GM21825 (cell line): ENCODE data around the gene MAST3.

ENCODE experiments used
- ATAC-seq: cut with Tn5 transposase; IDR thresholded peaks from one replicate; pipeline ENCODE4 v1.9.1; 2021; ENCODE audit warnings: mild to moderate bottlenecking, moderate library complexity; ENCODE audit not compliant: unreplicated experiment

MAST3 gene

DNA sequence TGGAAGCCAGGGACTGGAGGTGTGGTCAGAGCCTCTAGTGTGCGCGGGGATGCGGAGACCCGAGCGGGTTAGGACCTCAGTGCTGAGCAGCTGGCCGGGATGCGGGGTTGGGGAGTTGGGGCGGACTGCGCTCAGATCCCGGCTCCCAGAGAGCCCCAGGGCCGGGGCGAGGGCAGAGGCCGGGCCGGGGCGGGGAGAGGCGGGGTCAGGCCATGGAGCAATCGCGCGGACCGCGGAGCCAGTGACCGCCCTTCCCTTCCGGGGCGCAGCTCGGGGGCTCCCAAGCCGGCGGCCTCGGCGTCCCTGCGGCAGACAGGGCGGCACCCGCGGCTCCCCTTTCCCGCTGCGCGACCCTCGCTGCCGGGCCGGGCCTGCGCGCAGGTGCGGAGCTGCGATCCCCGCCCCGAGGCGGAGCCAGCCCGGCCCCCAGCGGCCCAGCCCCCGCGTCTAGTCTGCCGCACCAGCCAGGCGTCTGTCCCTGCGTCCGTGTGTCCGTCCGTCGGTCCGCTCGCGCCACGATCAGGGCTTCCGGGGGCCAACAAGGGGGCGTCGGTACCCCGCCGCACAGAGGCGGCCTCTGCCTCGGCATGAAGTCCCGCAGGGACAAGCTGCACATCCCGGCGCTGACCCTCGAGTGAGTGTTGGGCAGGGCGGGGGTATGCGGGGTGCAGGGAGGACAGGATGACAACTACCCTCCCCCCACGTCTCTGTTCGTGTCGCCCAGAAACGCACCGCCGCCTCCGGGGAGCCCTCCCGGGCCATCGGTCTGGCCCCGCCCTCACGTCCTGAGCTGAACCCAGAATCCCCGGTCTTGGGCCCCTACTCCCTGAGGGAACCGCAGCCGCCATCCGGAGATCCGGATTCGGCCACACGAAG is 12.4 kb downstream of the MAST3 start:
- ATAC-seq, result no peak

- ATAC-seq, result no peak
Measured at GRCh38 chr19:18110609-18111232, 13.1 kb downstream of the MAST3 start.

- no peak for ATAC-seq
Measured at GRCh38 chr19:18112989-18113478, 15.5 kb downstream of the MAST3 start.

DNA sequence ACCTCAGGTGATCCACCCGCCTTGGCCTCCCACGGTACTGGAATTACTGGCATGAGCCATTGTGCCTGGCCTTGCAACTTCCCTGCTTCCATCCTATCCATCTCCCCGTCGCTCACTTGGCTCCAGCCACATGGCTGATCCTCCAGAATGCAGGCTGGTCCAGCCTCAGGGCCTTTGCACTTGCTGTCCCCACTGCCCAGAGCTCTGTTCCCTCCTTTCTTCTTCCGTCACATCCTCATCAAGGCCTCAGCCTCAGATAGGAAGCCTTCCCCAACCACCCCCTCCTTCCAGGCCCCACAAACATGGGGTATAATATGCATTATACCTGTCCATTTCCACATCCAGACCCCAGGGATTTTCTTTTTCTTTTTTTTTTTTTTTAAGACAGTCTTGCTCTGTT is 16.2 kb downstream of the MAST3 start:
- no peak for ATAC-seq

- ATAC-seq, result no peak
Measured at GRCh38 chr19:18114483-18114882, 16.9 kb downstream of the MAST3 start.

GRCh38 chr19:18117364-18117691 is 19.8 kb downstream of the MAST3 start:
- no peak for ATAC-seq

DNA sequence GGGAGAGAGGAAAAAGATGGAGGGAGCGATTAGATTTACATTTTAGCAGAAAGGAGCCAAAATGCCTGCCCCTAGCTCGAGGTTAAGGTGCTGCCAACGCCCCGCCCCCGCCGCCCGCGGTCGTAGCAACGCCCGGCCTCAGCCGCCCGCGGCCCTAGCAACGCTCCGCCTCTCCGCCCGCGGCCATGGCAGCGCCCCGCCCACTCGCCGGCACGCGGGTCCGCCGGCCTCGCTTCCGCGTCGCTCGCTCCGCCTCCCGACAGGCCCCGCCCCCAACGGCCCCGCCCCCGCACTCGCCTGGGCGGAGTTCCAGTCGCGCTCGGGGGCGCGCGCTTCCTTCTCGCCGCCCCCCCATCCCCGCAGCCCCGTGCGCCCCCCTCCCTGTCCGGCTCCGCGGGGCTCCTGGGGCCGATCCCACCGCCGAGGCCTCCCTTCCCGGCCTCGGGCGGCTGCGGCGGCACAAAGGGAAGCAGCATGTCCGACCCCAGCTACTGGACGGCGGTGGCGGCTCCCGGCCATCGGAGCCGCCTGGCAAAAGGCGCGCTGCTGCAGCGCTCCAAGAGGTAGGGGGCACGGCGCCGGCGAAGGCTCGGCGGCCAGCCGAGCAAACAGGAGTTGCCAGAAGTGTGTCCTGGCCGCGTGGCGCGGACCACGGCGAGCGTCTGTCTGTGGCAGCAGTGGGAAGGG is 20.3 kb downstream of the MAST3 start:
- ATAC-seq, result peak; percentile 81

GRCh38 chr19:18118420-18119012 is 20.9 kb downstream of the MAST3 start:
- ATAC-seq, result no peak

GRCh38 chr19:18119013-18119716 is 21.6 kb downstream of the MAST3 start:
- no peak for ATAC-seq

GRCh38 chr19:18119717-18120105 is 22.1 kb downstream of the MAST3 start:
- no peak for ATAC-seq

DNA sequence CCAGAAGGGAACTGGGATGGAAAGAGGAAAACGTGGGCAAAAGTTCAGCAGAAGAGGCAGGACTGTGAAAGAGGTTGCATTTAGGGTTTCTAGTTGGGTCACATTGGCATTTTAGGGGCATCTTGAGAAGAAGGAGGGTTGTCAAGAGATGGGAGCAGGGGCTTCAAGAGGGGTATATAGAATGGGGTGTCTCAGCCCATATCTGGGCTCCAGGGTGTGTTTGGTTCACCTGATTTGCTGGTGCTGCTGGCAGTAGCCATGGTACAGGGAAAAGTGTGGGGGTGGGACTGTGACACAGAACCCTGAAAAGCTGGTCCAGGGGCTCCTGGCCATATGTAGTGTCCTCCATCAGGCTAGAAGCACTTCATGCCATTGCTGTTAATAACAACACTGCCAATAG is 22.5 kb downstream of the MAST3 start:
- no peak for ATAC-seq

DNA sequence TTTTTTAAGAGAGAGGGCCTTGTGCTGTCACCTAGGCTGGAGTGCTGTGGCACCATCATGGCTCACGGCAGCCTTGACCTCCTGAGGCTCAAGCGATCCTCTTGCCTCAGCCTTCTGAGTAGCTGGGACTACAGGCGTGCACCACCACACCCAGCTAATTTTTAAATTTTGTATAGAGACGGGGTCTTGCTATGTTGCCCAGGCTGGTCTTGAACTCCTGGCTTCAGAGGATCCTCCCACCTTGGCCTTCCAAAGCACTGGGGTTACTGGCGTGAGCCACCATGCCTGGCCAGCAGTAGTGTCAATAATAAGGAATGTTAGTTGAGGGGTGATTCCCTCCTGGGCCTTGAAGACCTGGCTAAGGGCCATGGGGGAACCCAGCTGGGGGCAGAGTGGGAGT is 23.6 kb downstream of the MAST3 start:
- ATAC-seq, result no peak

DNA sequence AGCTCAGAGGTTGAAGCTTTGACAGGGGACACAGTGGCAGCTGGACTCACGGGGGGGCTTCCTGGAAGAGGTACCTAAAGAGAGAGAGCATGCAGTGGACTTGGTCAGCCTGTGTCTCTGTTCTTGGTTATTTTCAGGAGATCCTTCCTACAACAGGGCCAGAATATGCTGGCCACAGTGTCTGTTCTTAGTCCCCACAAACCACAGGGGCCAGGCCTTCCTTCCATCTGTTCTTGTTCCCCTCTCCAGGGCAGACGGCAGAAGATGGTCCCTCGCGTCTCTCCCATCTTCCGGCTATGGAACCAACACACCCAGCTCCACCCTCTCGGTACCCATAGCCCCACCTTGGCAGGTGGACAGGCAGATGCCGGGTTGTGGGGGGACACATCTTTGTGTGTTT is 24.8 kb downstream of the MAST3 start:
- no peak for ATAC-seq

- no peak for ATAC-seq
Measured at GRCh38 chr19:18122860-18123795, 25.6 kb downstream of the MAST3 start.

DNA sequence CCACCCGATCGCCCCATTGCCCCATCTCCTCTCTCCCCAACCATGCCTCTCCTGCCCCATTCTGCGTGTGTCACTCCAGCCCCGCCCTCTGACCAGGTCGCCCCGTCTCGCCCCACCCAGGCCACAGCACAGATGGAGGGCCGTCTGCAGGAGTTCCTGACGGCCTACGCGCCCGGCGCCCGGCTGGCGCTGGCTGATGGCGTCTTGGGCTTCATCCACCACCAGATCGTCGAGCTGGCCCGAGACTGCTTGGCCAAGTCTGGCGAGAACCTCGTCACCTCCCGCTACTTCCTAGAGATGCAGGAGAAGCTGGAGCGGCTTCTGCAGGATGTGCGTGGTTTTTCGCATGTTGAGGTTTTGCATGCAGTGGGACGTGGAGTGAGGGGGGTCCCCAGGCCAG is 26.2 kb downstream of the MAST3 start:
- no peak for ATAC-seq

DNA sequence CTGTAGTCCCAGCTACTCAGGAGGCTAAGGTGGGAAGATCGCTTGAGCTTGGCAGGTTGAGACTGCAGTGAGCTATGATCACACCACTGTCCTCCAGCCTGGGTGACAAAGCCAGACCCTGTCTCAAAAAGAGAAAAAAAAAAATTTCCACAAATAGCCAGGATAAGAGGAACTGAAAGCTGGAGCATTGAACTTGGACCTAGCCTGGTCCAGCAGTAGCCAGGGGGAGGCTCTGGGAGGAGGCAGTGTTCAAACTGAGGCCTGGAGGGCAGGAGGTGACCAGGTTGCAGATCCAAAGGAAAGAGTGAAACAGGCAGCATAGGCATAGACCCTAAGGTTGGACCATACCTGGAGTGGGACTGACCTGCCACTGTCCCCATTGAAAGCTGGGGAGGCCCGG is 28.5 kb downstream of the MAST3 start:
- no peak for ATAC-seq

DNA sequence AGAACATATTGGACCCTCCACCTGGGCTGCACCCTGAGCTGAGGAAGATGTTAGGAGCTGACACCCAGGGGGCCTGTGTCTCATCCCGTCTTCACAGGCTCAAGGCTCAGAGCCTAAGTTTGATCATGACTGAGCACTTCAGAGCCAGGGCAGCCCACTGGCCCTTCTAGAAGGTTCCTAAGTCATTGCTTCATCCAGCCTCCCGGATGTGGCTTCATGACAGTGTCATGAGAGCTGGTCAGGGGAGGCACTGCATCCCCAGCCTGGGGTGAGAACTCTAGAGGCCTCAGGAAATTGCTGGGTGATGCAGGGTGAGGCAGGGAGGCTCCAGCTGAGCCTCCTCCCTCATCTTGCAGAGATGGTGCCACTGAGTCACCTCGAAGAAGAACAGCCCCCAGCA is 30.5 kb downstream of the MAST3 start:
- no peak for ATAC-seq

- ATAC-seq, result no peak
Measured at GRCh38 chr19:18128805-18129204, 31.2 kb downstream of the MAST3 start.

- ATAC-seq, result no peak
Measured at GRCh38 chr19:18130523-18131242, 33.1 kb downstream of the MAST3 start.
